Erythroblast (primary cell): ENCODE measurements around the gene CLASP1.

Source experiments
- GATA1 ChIP-seq: IDR thresholded peaks from 2 replicates; pipeline ENCODE4 v1.6.1; 2011; ENCODE audit warnings: low read depth, mild to moderate bottlenecking, control low read depth, low read length, moderate library complexity
- POLR2A ChIP-seq: IDR thresholded peaks from 2 replicates; pipeline ENCODE4 v1.6.1; 2011; ENCODE audit warnings: mild to moderate bottlenecking, low read length

DNA sequence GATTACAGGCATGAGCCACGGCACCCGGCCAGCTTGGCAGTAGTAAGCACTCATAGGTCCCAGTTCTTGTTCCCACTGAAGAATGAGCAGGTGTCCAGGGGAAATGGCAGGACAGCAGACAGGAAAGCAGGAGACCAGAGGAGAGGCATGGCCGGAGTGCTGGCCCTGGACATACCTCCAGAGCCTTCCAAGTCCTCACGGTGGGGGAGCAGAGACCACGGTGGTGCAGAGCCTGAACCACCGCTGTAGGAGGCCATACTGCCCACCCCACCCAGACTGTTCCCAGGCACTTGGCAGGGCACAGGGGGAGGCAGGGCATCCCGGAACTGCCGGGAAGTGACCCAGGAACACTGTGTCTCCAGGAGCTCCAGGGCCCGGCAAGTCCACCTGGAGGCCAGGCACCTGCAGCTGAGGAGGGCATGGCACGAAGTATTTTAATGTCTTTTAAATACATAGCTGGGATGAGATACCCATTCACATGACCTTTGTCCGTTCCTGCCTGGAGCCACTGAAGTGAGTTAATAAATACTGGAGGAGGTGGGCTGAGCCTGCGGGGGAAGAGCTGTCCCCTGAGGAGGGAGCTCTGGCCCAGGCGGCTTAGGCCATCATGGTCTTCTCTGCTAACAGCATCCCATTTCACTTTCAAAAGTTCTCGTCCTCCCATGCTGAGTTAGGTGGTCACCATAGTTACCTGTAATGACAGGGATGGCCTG, 314.5 kb downstream of the CLASP1 start:
- no peak for TF ChIP-seq POLR2A
- no peak for TF ChIP-seq GATA1
